Endothelial cell of umbilical vein (primary cell): ENCODE data around the gene RBMS3. TPM values are rescaled to one million over a fixed set of nuclear protein-coding genes. Genes with fewer than 3 reads are reported as not detected.

Source experiments
- BruUV-seq: library from RNA; stranded (reverse); fragments of 400-500 nt; replicated peaks from 2 replicates; lab custom pipeline; 2021; lab: Mats Ljungman, UMichigan
- CTCF ChIA-PET: fragments of 300-600, 350-600 bp; sonication (Branson Sonifier 250); formaldehyde crosslinking; loops from one replicate; lab custom pipeline; 2021; ENCODE audit warnings: antibody characterized with exemption, inconsistent platforms; lab: Charles Lee
- POLR2A ChIA-PET: fragments of 300-600, 350-600 bp; sonication (Branson Sonifier 250); formaldehyde crosslinking; loops from one replicate; lab custom pipeline; 2021; ENCODE audit warnings: antibody characterized with exemption, inconsistent platforms; lab: Charles Lee
- DNase-seq: peaks from one replicate; pipeline ENCODE4 v3.0.0-alpha.2; 2011; ENCODE audit warnings: low read depth, low spot score
- FAIRE-seq: peaks from 2 replicates; lab custom pipeline; 2011; peaks lifted over from hg19 to GRCh38; lab: Jason Lieb, UNC
- H2AFZ ChIP-seq: 2 replicates; pipeline ENCODE4 v1.6.0; 2012; ENCODE audit warnings: low read depth, low read length, control low read depth, inconsistent platforms
- H3K27ac ChIP-seq: 2 replicates; pipeline ENCODE4 v1.5.1; 2011; ENCODE audit warnings: low read depth, mild to moderate bottlenecking, control low read depth, low read length, moderate library complexity; ENCODE audit not compliant: insufficient read depth
- H3K27me3 ChIP-seq, 2 experiments: 2 replicates each; pipeline versions ENCODE4 v1.6.0 to v1.6.1; 2011; ENCODE audit warnings: low read length in 2 of 2, mixed read lengths in 1 of 2; ENCODE audit not compliant: control insufficient read depth in 2 of 2, insufficient read depth in 2 of 2
- H3K36me3 ChIP-seq, 2 experiments: 2 replicates in 1 of 2; 3 replicates in 1 of 2; pipeline ENCODE4 v1.5.1; 2011; ENCODE audit warnings: low read length in 2 of 2, mild to moderate bottlenecking in 1 of 2, moderate library complexity in 1 of 2; ENCODE audit not compliant: control insufficient read depth in 2 of 2, insufficient read depth in 2 of 2; ENCODE audit errors: extremely low read depth in 1 of 2
- H3K4me1 ChIP-seq: 3 replicates; pipeline ENCODE4 v1.5.1; 2011; ENCODE audit warnings: mild to moderate bottlenecking, low read length; ENCODE audit not compliant: control insufficient read depth, insufficient read depth; ENCODE audit errors: extremely low read depth
- H3K4me2 ChIP-seq: 2 replicates; pipeline ENCODE4 v1.6.1; 2011; ENCODE audit warnings: low read length, control low read depth, mixed read lengths; ENCODE audit not compliant: insufficient read depth
- H3K4me3 ChIP-seq, 3 experiments: fragments of 200-600 bp in 1 of 3; sonication (generic), shearing (Covaris generic) in 1 of 3; replicated peaks in 1 of 3; 2 replicates each; pipeline ENCODE4 v1.5.1; 2011 to 2016; ENCODE audit warnings: control low read depth in 3 of 3, low read length in 3 of 3, mild to moderate bottlenecking in 2 of 3, inconsistent platforms in 1 of 3, low read depth in 1 of 3, moderate library complexity in 1 of 3; ENCODE audit not compliant: insufficient read depth in 1 of 3
- H3K79me2 ChIP-seq: 2 replicates; pipeline ENCODE4 v1.6.0; 2012; ENCODE audit warnings: low read length, inconsistent platforms; ENCODE audit not compliant: control insufficient read depth, insufficient read depth
- H3K9ac ChIP-seq: replicated peaks from 2 replicates; pipeline ENCODE3; 2011; ENCODE audit warnings: low read length, control low read depth; ENCODE audit not compliant: insufficient read depth; ENCODE audit errors: extremely low read depth
- H3K9me1 ChIP-seq: replicated peaks from 3 replicates; pipeline ENCODE4 v1.6.0; 2011; ENCODE audit warnings: mild to moderate bottlenecking, low read length; ENCODE audit not compliant: control insufficient read depth, insufficient read depth; ENCODE audit errors: extremely low read depth
- H3K9me3 ChIP-seq: replicated peaks from 2 replicates; pipeline ENCODE4 v1.5.1; 2012; ENCODE audit warnings: low read length, inconsistent platforms; ENCODE audit not compliant: control insufficient read depth, insufficient read depth
- H4K20me1 ChIP-seq: replicated peaks from 2 replicates; pipeline ENCODE3; 2011; ENCODE audit warnings: mild to moderate bottlenecking, low read length; ENCODE audit not compliant: control insufficient read depth, insufficient read depth; ENCODE audit errors: extremely low read depth
- CTCF ChIP-seq, 2 donors: IDR thresholded peaks; 1 replicate in 1 of 2; 2 replicates in 1 of 2; pipeline ENCODE4 v1.5.1; 2011; ENCODE audit warnings: low read length in 2 of 2, mild to moderate bottlenecking in 2 of 2, moderate library complexity in 2 of 2, control low read depth in 1 of 2, inconsistent platforms in 1 of 2, low read depth in 1 of 2; ENCODE audit not compliant: insufficient read depth in 1 of 2; ENCODE audit errors: extremely low read depth in 1 of 2
- EZH2 ChIP-seq: IDR thresholded peaks from 2 replicates; pipeline ENCODE4 v1.6.1; 2012; ENCODE audit warnings: borderline replicate concordance, low read depth, mild to moderate bottlenecking, moderate library complexity, low read length, inconsistent platforms; ENCODE audit not compliant: severe bottlenecking
- FOS ChIP-seq: IDR thresholded peaks from 2 replicates; pipeline ENCODE4 v1.6.1; 2011; ENCODE audit warnings: mild to moderate bottlenecking, low read length, moderate library complexity, borderline replicate concordance; ENCODE audit not compliant: insufficient read depth
- GATA2 ChIP-seq: IDR thresholded peaks from 2 replicates; pipeline ENCODE4 v1.7.0; 2011; ENCODE audit warnings: low read depth, mild to moderate bottlenecking, moderate library complexity, mixed read lengths, low read length; ENCODE audit not compliant: insufficient read length, insufficient read depth
- JUN ChIP-seq: IDR thresholded peaks from 2 replicates; pipeline ENCODE4 v1.6.1; 2011; ENCODE audit warnings: borderline replicate concordance, low read depth; ENCODE audit not compliant: insufficient read length, insufficient read depth
- MYC ChIP-seq: IDR thresholded peaks from one replicate; pipeline ENCODE4 v1.6.1; 2011; ENCODE audit warnings: mild to moderate bottlenecking, low read depth, low read length
- POLR2AphosphoS5 ChIP-seq: IDR thresholded peaks from 2 replicates; pipeline ENCODE4 v1.6.1; 2012; ENCODE audit warnings: low read depth, mild to moderate bottlenecking, control low read depth, low read length, moderate library complexity; ENCODE audit not compliant: insufficient read depth
- dilution Hi-C: fragments of 300-500 bp; cut with MboI; formaldehyde crosslinking; loops from one replicate; pipeline ENCODE4 v1.15.0; 2019; ENCODE audit warnings: low sequenced_read_pairs; ENCODE audit not compliant: extremely low pct_ligation_motif_present
- intact Hi-C: fragments of 100-400 bp; cut with micrococcal nuclease; formaldehyde crosslinking; loops from one replicate; pipeline ENCODE4 v1.10.0; 2022
- polyA plus RNA-seq, 4 experiments: library from polyadenylated mRNA; depleted of rRNA in 3 of 4; stranded (reverse) in 3 of 4; unstranded in 1 of 4; fragments of >200 nt; gene quantifications; 2 replicates each; pipeline versions ENCODE4 v1.2.1 to v1.2.3, GENCODE V29; 2011 to 2012; ENCODE audit warnings: missing spikeins in 1 of 4
- total RNA-seq: library from RNA; stranded (reverse); gene quantifications from 2 replicates; pipeline ENCODE4 v1.2.3, GENCODE V29; 2021
- TF ChIP-seq, protein P1 (sequence below): IDR thresholded peaks from 2 replicates; pipeline ENCODE4 v1.6.1; 2011; ENCODE audit not compliant: insufficient read depth, insufficient read length

Gene RBMS3
- total and polyA plus RNA-seq, 2 donors (not counting 3 experiments of a cell fraction or from before 2014, with no cell fraction given), result 13.6 to 42.3 TPM

GRCh38 chr3:29614954-29615353 is 334.1 kb downstream of the RBMS3 start:
- Histone ChIP-seq H3K27ac (no peak overlapping the region), H3K36me3 (no peaks in the 10 kb centered on the region), H4K20me1 (no peaks in the 10 kb centered on the region), H3K79me2 (no peaks in the 10 kb centered on the region), H3K4me3 (no peak overlapping the region), H3K9ac (no peak overlapping the region), H3K9me1 (no peaks in the 10 kb centered on the region), H3K27me3 (no peaks in the 10 kb centered on the region), H3K9me3 (no peaks in the 10 kb centered on the region), H2AFZ (no peak overlapping the region), H3K4me2 (no peak overlapping the region), H3K4me1 (peaks cover 2% of the 10 kb centered on the region)
- FAIRE-seq (no peak), DNase-seq (no peak)
- intact Hi-C loops, result no loop called here
- ChIA-PET POLR2A (no interaction called here), CTCF (no interaction called here)
- BruUV-seq, result no TSS peak
- TF ChIP-seq CTCF (IDR thresholded peaks at IDR 0.05; ENCODE audit: extremely low read depth in 1 of 2, insufficient read depth in 1 of 2, low read depth in 1 of 2, low read length in 2 of 2), result no peak
- dilution Hi-C loops, result no loop called here

- BruUV-seq, result no TSS peak
- Histone ChIP-seq H3K9ac (no peak overlapping the region), H3K27ac (no peak overlapping the region), H3K27me3 (no peaks in the 10 kb centered on the region), H2AFZ (no peak overlapping the region), H3K4me3 (no peak overlapping the region), H3K4me1 (peaks cover 2% of the 10 kb centered on the region), H3K4me2 (no peak overlapping the region), H3K9me1 (no peaks in the 10 kb centered on the region), H3K79me2 (no peaks in the 10 kb centered on the region), H3K9me3 (no peaks in the 10 kb centered on the region), H4K20me1 (no peaks in the 10 kb centered on the region), H3K36me3 (no peaks in the 10 kb centered on the region)
- no peak for FAIRE-seq
- dilution Hi-C loops, result no loop called here
- ChIA-PET POLR2A (no interaction called here), CTCF (no interaction called here)
- peak; percentile 8 for DNase-seq
- TF ChIP-seq POLR2AphosphoS5 (no peak), FOS (no peak), MYC (no peak), CTCF (IDR thresholded peaks at IDR 0.05; ENCODE audit: extremely low read depth in 1 of 2, insufficient read depth in 1 of 2, low read depth in 1 of 2, low read length in 2 of 2) (no peak), EZH2 (no peak), GATA2 (no peak), JUN (no peak)
- TF ChIP-seq, protein P1, sequence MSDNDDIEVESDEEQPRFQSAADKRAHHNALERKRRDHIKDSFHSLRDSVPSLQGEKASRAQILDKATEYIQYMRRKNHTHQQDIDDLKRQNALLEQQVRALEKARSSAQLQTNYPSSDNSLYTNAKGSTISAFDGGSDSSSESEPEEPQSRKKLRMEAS, result no peak
- intact Hi-C loops, result no loop called here
These were observed 337.8 kb downstream of the RBMS3 start for GRCh38 chr3:29618395-29619282.
